HG03066 (cell line): ENCODE data around the gene MLXIPL.
"Not testable (repeated sequence)": the region's sequence is repeated elsewhere in the genome, so short reads cannot be mapped to it uniquely, and the experiment has no call there.

Experiments
- ATAC-seq: cut with Tn5 transposase; IDR thresholded peaks from one replicate; pipeline ENCODE4 v1.9.1; 2021; ENCODE audit warnings: low read depth; ENCODE audit not compliant: unreplicated experiment

Gene MLXIPL

DNA sequence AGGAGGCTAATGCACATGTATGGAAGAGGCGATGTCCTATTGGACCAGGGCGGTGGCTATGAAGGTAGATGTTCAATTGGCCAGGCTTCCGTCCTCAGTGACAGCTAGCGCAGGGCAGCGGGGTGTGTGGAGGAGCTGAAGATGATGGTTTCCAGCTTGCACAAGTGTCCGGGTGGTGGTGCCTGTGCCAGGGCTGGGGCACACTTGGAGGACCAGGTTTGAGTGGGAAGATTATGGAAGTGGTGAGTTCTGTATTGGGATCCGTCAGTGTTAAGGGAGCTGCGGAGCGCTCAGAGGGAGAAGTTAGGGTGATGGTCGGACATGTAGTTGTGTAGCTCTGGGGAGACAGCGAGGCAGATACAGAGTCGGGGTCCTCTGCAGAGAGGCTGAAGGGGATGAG is 37.4 kb downstream of the MLXIPL start:
- no peak for ATAC-seq

DNA sequence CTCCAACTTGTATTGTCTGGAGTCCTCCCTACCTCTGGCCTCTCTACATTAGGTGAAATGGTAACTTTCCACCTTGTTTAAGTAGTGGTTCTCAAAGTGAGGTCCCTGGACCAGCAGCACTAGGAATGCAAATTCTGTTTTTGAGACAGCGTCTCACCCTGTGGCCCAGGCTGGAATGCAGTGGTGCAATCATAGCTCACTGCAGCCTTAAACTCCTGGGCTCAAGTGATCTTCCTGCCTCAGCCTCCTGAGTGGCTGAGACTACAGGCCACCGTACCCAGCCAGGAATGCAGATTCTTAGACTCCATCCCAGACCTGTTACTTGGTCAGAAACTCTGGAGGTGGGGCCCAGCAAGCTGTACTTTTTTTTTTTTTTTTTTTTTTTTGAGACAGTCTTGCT is 39.1 kb downstream of the MLXIPL start:
- ATAC-seq = no peak

DNA sequence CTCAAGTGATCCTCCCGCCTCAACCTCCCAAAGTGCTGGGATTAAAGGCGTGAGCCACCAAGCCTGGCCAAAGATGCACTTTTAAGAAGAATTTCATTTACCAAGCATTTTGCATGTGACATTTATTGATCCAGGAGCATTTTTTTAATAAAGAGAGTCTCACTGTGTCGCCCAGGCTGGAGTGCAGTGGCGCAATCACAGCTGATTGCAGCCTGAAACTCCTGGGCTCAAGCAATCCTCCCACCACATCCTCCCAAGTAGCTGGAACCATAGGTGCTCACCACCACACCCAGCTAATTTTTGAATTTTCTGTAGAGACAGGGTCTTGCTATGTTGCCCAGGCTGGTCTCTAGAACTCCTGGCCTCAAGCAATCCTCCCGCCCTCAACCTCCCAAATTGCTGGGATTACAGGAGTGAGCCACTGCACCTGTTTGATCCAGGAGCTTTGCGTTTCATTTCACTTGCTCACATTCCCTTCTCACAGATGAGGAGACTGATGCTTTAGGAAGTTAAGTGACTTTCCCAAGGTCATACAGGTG is 41.6 kb downstream of the MLXIPL start:
- no peak for ATAC-seq

DNA sequence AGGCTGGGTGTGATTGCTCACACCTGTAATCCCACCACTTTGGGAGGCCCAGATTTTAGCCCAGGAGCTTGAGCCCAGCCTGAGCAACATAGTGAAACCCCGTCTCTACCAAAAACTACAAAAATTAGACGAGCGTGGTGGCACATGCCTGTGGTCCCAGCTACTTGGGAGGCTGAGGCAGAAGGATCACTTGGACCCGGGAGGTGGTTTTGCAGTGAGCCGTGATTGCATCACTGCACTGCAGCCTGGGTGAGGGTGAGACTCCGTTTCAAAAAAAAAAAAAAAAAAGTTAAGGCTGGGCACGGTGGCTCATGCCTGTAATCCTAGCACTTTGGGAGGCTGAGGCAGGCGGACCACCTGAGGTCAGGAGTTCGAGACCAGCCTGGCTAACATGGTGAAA is 43.3 kb downstream of the MLXIPL start:
- ATAC-seq = not testable (repeated sequence)

DNA sequence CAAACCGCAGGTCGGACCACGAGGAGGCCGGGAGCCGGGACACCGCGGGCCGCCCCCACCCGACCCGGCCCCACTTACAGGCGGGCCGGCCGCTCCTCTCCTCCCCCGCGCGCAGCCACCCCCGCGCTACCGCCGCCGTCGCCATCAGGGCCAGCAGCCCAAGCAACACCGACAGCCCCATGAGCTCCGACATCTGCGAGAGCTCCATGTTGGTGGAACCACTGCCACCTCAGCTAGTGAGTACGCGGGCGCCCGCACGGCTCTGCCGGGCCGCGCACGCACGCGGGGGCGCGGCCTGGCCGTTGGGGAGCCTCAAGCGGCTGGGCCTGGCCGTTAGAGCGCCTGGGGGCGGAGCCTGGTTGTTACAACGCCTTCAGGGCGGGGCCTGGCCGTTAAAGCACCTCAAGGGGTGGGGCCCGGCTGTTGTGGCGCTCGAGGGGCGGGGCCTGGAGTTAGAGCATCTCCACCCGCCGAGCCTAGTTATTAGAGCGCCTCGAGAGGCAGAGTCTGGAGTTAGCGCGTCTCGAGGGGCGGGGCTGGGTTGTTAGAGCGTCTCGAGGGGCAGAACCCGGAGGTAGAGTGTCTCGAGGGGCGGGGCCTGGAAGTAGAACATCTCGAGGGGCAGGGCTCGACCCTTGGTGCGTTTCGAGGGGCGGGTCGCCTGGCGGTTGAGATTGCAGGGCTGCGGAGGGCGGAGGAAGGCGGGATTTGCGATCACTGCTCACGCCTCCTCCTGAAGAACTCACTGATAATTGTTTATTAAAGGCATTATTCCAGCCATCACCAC is 45.8 kb downstream of the MLXIPL start, which contains the start of gene TBL2:
TBL2 (minus strand) TSS at position 238 of the 787 bp plus-strand sequence; CDS start at position 208, 30 bp downstream.
- peak; percentile 86 for ATAC-seq

DNA sequence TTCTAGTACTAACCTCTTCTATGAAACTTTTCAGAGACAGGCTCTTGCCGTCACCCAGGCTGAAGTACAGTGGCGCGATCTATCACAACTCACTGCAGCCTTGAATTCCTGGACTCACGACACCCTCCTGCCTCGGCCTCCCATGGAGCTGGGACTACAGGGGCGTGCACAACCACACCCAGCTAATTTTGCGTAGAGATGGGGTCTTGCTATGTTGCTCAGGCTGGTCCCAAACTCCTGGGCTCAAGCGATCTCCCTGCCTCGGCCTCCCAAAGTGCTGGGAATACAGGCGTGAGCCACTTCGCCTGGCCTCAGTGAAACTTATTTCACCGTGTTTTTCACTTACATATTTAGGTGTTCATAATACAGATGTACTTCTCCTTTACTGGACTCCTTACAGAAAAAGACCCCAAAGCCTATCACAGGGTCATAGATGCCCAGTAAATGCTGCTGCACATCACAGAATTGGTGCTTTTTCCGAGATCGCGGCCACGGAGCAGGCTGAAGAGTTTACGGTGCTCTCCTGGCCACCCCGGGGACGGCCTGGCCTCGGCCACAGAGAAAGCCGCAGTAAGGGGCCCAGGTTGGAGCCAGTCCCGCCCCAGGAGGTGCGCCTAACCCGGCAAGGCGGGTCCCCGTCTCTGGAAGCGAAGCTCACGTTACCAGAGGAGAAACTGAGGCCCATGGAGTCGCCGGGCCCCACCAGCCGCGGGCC is 46.5 kb downstream of the MLXIPL start:
- ATAC-seq = peak; percentile 11

DNA sequence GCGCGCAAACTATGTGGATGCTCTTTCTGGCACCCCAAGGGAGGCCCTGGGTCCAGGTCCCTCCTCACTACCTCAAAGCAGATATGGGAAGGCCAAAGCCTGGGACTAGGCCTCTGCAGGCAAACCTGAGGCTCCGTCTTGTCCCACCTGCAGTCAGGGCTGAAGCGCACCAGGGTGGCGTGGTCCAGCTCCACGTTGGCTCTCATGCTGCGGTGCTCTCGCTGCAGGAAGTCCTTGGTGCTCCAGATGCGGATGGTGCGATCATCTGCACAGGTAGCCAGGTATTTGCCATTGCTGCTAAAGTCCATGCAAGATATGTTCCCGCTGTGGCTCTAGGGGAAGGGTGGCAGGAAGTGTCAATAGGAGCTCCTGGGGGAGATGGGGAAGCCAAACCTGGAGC is 50.5 kb downstream of the MLXIPL start:
- ATAC-seq = no peak

DNA sequence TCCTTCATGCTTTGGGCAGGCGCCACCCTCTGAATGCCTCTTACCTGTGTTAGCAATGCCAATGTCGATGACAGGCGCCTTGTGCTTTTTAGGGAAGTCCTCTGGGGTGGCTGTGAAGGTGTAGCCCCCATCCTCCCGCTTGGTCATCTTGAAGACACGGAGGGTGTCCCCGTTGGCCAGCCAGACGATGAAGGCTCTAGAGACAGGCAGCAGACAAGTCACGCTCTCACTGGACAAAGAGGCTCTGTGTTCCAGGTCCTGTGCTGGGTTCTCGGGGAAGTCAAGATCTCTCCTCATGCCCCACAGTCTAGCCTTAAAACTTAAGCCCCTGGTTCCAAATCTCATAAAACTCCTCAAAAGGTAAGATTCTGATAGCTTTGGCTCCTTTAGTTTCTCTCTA is 51.0 kb downstream of the MLXIPL start:
- ATAC-seq = no peak

DNA sequence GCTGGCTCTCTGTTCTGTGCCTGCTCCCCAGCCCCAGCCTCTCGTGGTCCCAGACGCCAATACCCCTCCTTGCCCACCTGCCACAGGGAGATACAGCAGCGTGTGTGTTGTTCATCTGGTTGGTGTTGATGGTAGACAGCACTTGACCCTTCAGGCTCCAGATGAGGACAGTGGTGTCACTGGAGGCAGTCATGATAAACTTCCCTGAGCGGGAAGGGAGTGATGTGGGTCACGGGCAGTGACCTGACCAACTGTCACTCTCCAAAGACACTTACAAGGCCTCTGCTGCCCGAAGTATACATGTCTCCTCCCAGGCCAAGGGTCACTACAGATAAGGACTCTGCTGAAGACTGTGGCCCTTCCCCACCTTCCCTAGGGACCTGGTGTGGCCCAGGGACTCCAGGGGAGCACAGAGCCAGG is 51.5 kb downstream of the MLXIPL start:
- no peak for ATAC-seq

DNA sequence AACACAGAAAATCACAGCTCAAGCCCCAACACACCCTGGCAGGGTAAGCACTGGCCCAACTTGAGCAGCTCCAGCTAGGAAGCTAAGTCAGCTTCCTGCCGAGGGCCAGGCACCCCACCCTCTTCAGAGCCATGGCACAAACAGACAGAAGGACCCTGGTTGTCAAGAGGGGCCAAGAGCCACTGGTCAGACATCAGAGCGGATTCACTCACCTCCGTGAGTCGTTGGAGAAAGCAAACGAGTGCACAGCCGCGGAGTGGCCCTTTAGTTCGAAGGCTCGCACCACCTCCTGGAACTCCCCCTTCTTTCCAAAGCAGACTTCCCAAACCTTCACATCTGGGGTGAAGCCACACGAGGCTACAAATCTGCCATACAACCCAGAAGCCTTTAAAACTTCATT is 53.3 kb downstream of the MLXIPL start:
- no peak for ATAC-seq

DNA sequence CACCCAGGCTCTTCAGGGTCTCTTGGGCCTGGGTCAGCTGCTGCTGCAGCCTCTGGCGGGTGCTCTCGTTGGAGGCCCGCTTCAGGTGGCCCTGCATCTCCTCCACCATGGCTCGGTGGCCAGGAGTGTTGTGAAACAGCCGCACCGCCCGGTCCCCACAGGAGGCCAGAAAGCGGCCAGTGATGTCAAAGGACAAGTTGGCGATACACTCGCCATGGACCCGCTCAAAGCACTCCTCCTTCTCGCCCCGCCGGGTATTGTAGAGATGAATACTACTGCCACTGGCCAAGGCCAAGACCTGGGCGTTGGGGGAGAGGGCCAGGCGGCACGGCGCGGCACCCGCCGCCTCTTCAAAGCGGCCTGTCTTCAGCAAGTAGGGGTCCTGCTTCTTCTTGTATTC is 53.8 kb downstream of the MLXIPL start:
- no peak for ATAC-seq

DNA sequence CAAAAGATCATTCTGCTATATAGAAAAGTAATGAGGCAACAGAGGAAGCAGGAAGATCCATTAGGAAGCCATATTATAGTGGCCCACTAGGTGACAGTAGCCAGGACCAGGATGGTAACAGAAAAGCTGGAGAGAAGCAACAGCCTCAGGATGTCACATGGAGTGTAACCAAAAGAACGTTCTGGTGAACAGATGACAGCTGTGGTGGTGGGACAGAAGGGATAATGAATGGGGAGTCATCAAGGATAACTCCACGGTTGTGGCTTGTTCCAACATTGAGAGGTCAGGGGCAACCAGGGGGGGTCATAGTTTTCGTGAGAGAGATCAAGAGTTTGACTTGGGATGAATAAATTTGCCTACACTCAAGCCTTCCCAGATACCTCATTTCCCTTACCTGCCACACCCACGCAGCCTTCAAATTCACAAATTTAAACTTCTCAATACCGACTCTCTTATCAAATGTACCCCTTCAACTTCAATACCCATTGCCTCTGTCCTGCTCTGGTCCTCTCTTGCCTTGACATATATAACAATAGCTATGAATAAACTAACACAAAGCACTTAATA is 55.2 kb downstream of the MLXIPL start:
- no peak for ATAC-seq

DNA sequence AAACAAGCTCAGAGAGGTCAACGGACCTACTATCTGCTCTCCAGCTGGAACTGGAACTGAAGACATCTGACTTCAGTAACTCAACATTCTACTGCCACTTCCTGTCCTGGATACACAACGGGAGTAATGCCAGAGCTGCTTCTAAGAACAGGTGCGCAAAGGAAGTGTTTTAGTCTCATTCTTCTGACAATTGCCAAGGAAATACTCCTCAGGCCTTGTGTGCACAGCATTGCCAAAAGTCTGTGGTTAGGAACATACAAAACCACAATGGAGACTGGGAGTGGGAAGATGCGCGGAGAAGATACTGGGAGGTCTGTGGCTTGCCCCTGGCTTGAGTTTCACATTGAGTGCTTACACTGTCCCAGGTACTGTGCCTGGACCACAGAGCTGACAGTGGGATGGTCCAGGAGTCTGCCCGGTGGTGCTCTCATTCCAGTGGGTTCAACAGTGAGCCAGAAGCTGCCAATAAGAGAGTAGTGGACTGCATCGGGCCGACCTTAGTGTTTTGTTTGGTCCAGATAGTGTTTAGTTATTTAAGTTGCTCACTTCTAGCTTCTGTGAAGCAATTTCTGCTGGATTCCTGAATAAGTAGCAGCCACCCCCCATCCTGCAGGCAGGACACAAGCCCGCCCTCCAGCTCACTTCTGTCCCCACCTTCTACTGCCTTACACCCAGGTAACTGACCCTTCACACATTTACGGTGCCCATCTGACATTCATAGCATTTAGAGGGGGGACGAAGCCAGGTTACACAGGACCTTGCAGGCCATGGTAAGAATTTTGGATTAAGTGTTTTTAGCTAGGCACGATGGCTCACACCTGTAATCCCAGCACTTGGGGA is 56.3 kb downstream of the MLXIPL start:
- ATAC-seq = no peak

DNA sequence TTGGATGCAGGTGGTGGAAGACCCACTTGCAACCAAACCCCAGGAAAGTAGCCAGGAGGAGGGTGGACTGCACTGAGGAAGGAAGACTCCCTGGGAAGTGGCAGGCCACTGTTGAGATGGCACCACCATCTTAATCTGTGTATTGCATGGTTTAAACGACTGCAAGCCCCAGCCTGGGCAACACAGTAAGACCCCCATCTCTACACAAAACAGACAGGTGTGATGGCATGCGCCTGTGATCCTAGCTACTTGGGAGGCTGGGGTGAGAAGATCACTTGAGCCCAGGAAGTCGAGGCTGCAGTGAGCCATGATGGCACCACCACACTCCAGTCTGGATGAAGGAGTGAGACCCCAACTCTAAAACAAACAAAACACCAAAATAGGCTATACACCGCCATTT is 57.2 kb downstream of the MLXIPL start:
- ATAC-seq = no peak

DNA sequence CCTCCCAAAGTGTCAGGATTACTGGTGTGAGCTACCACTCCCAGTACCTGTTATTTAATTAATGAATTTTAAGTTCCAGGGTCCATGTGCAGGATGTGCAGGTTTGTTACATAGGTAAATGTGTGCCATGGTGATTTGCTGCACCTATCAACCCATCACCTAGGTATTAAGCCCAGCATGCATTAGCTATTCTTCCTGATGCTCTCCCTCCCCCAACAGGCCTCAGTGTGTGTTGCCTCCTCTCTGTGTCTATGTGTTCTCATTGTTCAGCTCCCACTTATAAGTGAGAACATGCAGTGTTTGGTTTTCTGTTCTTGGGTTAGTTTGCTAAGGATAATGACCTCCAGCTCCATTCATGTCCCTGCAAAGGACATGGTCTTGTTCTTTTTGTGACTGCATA is 57.9 kb downstream of the MLXIPL start:
- not testable (repeated sequence) for ATAC-seq

DNA sequence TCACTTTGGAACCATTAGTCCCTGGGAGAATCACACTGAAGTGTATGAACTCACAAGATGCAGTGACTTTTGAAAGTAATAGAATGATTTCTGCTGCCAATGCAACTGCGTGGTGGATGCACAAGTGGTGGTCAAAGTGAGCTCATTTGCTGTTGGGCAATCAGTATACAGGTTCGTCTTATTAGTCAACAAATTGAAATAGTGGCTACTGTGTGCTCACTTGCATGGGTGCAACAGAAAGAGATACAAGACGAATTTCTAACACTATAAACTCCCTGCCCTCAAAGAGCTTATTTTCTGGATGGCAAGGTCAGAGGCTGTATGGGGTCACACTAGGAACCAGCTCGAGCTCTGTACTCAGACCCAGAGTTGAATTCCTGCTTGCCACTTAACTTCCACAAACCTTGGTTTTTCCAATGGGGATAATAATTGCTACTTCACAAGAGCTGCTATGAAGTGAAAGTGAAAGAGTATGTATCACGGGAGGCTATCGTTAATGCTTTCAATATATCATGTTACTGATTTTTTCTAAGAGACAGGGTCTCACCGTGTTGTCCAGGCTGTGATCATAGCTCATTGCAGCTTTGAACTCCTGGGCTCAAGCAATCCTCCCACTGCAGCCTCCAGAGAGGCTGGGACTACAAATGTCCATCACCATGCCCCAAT is 58.5 kb downstream of the MLXIPL start:
- no peak for ATAC-seq

DNA sequence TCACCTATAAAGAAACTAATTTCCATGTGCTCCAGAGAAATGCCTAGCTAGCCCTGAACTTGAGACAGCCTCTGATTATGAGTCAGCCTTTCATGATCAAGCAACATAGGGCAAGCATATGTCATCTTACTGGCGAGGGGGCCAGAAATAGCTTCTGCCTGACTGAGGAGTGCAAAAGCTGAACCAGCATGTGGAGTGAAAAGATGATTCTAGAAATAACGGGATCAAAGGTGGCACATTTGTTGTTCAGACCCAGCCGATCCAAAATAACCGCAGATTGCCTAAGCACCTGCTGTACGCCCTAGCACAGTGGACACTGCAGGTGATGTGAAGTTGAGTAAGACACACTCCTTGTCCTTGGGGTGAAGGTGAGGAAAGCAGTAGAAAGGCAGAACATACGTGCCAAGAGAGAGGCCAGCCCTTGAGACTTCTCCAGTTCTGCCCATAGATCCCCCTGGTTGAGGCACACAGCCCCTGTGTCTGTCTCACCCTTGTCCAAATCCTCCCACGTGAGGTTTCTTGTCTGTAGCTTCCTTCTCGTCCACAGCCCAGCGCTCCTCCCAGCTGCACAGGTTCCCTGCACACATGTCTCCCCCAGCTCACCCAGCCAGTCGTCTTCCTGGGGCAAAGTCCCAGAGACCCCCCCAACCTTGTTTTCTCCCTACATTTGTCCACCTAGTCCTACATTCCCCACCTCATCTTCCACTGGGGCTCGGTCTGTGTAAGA is 64.0 kb downstream of the MLXIPL start:
- no peak for ATAC-seq

DNA sequence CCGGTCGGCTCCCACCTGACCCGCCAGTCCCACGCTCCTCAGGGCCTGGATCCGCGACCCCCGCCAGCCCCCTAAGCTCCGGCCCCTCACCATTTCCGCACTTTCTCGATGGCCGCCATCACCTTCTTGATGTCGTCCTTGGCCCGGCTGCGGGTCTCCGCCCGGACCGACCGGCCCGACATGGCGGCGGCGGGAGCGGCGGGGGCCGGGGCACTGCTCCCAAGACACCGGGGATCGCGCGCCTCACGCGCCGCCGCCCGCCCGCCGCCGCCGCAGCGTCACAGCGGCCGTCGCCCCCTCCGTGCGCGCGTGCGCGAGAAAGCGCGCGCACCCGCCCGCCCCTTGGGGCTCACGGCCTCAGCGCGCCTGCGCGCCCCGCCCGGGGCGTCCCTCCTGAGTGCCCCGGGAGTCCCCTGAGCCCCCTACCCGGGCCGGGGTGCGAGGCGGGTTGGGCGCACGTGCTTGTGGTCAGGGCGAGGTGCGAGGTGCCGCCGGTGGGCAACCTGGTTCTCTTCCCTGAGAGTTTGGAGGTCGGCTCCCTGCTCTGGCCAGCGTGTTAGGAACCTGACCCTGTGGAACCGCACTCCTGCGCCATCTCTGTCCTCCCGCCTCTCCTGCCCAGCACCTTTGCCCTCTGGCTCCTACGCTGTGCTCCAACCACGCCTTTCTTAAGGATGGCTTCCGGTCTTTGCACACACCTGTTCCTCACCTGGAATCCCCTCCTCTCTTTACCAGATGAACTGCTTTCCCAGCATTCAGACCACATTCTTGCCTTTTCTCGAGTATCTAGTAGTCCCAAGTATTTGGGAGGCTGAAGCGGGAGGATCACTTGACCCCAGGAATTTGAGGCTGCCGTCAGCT is 66.7 kb downstream of the MLXIPL start, which contains the start of gene BCL7B:
BCL7B (minus strand) TSS at position 294 of the 861 bp plus-strand sequence; CDS start at position 182, 112 bp downstream.
- ATAC-seq = peak; percentile 41
